ENCODE measurements around the gene ADPRM.

GRCh38 chr17:10754861-10755591, 57.6 kb downstream of the ADPRM start:
- TF ChIP-seq, protein P1, sequence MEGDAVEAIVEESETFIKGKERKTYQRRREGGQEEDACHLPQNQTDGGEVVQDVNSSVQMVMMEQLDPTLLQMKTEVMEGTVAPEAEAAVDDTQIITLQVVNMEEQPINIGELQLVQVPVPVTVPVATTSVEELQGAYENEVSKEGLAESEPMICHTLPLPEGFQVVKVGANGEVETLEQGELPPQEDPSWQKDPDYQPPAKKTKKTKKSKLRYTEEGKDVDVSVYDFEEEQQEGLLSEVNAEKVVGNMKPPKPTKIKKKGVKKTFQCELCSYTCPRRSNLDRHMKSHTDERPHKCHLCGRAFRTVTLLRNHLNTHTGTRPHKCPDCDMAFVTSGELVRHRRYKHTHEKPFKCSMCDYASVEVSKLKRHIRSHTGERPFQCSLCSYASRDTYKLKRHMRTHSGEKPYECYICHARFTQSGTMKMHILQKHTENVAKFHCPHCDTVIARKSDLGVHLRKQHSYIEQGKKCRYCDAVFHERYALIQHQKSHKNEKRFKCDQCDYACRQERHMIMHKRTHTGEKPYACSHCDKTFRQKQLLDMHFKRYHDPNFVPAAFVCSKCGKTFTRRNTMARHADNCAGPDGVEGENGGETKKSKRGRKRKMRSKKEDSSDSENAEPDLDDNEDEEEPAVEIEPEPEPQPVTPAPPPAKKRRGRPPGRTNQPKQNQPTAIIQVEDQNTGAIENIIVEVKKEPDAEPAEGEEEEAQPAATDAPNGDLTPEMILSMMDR (IDR thresholded peaks at IDR 0.05; ENCODE audit: poor library complexity): no peak
- no peak for TF ChIP-seq EZH2 (IDR thresholded peaks at IDR 0.05; ENCODE audit: borderline replicate concordance)
